GM23248 (cell line): ENCODE data around the gene GAGE12J. TPM values are rescaled to one million over a fixed set of nuclear protein-coding genes. Genes with fewer than 3 reads are reported as not detected.
A peak's percentile ranks its signal among the peaks of the same experiment; 100 is the strongest.
"Not testable (repeated sequence)": the region's sequence is repeated elsewhere in the genome, so short reads cannot be mapped to it uniquely, and the experiment has no call there.

Experiments used
- DNase-seq: peaks from one replicate; pipeline ENCODE4 v3.0.0-alpha.2; 2015
- H2AFZ ChIP-seq: fragments of 200-600 bp; sonication (generic); 2 replicates; pipeline ENCODE4 v1.6.1; 2016; ENCODE audit warnings: antibody characterized with exemption
- H3F3A ChIP-seq: fragments of 200-600 bp; sonication (generic); 2 replicates; pipeline ENCODE4 v1.6.1; 2016; ENCODE audit warnings: mild to moderate bottlenecking, antibody characterized with exemption, mixed run types; ENCODE audit not compliant: insufficient read depth
- H3K27ac ChIP-seq: fragments of 200-600 bp; sonication (generic); 2 replicates; pipeline ENCODE4 v1.5.1; 2016; ENCODE audit warnings: mild to moderate bottlenecking
- H3K27me3 ChIP-seq: fragments of 200-600 bp; sonication (generic); replicated peaks from 2 replicates; pipeline ENCODE4 v1.6.1; 2016; ENCODE audit warnings: mild to moderate bottlenecking; ENCODE audit not compliant: insufficient read depth
- H3K36me3 ChIP-seq: fragments of 200-600 bp; sonication (generic); 2 replicates; pipeline ENCODE4 v1.6.1; 2016; ENCODE audit warnings: low read depth, mild to moderate bottlenecking
- H3K4me1 ChIP-seq: fragments of 200-600 bp; sonication (generic); 2 replicates; pipeline ENCODE4 v1.6.1; 2016; ENCODE audit warnings: mild to moderate bottlenecking; ENCODE audit not compliant: insufficient read depth
- H3K4me2 ChIP-seq: fragments of 200-600 bp; sonication (generic); one replicate; pipeline ENCODE4 v1.6.1; 2016; ENCODE audit warnings: mild to moderate bottlenecking; ENCODE audit not compliant: unreplicated experiment
- H3K4me3 ChIP-seq: fragments of 200-600 bp; sonication (generic); 2 replicates; pipeline ENCODE4 v1.5.1; 2016; ENCODE audit warnings: mild to moderate bottlenecking
- H3K79me2 ChIP-seq: fragments of 200-600 bp; sonication (generic); 2 replicates; pipeline ENCODE4 v1.6.1; 2016; ENCODE audit warnings: mild to moderate bottlenecking; ENCODE audit not compliant: insufficient read depth
- H3K9ac ChIP-seq: fragments of 200-600 bp; sonication (generic); 2 replicates; pipeline ENCODE4 v1.6.1; 2016; ENCODE audit warnings: mild to moderate bottlenecking
- H3K9me2 ChIP-seq: fragments of 200-600 bp; sonication (generic); 2 replicates; pipeline ENCODE4 v1.6.1; 2016; ENCODE audit warnings: mixed run types, mild to moderate bottlenecking, moderate library complexity; ENCODE audit not compliant: insufficient read depth
- H3K9me3 ChIP-seq: fragments of 200-600 bp; sonication (generic); one replicate; pipeline ENCODE4 v1.6.1; 2017; ENCODE audit warnings: low read depth
- H4K20me1 ChIP-seq: fragments of 200-600 bp; sonication (generic); 2 replicates; pipeline ENCODE4 v1.6.0; 2016; ENCODE audit not compliant: insufficient read depth
- EZH2 ChIP-seq: fragments of 200-600 bp; sonication (generic); IDR thresholded peaks from 2 replicates; pipeline ENCODE4 v1.6.1; 2018; ENCODE audit warnings: antibody characterized with exemption, mild to moderate bottlenecking; ENCODE audit not compliant: insufficient read depth, poor library complexity, severe bottlenecking
- EZH2phosphoT487 ChIP-seq: fragments of 200-600 bp; sonication (generic); IDR thresholded peaks from 2 replicates; pipeline ENCODE4 v1.6.1; 2018; ENCODE audit warnings: antibody characterized with exemption, moderate library complexity, mild to moderate bottlenecking, low read depth; ENCODE audit not compliant: insufficient read depth
- WGBS, 2 experiments: methylation state at CpG; one replicate each; pipeline ENCODE4 v1.1.6; 2015 to 2017; ENCODE audit warnings: low lambda C conversion rate in 2 of 2, low coverage in 1 of 2; ENCODE audit errors: missing lambda C conversion rate in 2 of 2; 5-methylcytosine and 5-hydroxymethylcytosine counted together
- in situ Hi-C: fragments of 300-500 bp; cut with MboI; formaldehyde crosslinking; loops from 2 replicates; pipeline ENCODE4 v1.15.0; 2020
- polyA plus RNA-seq: library from polyadenylated mRNA; unstranded; fragments of >200 nt; fragmentation: Nextera tagmentation; extraction: Ambion mirVana; gene quantifications from 2 replicates; pipeline ENCODE4 v1.2.1, GENCODE V29; 2016
- total RNA-seq: library from RNA; depleted of rRNA; stranded (reverse); fragments of >200 nt; shearing (Covaris generic); gene quantifications from 2 replicates; pipeline ENCODE4 v1.2.3, GENCODE V29; 2014

GAGE12J gene
- total and polyA plus RNA-seq, 2 experiments from 2014 or later, result not detected

GRCh38 chrX:49303346-49303745 is 18.5 kb upstream of the GAGE12J start, which contains the start of gene GAGE10:
Gene GAGE10 (plus strand): TSS chrX:49303646. CDS start chrX:49304860, 1,214 bp downstream.
- Histone ChIP-seq H3K4me3 (no peak within 1 kb of the TSS), H3K4me2 (no peak within 1 kb of the TSS), H3K4me1 (no peaks in the 10 kb centered on the region), H2AFZ (no peak within 1 kb of the TSS), H3K9ac (no peak within 1 kb of the TSS), H3K9me3 (no peaks in the 10 kb centered on the region), H3K27me3 (no peaks in the 10 kb centered on the region), H3K9me2 (no peaks in the 10 kb centered on the region), H4K20me1 (no peaks in the 10 kb centered on the region), H3K36me3 (no peaks in the 10 kb centered on the region), H3K27ac (no peak within 1 kb of the TSS), H3F3A (no peaks in the 10 kb centered on the region), H3K79me2 (no peaks in the 10 kb centered on the region)
- 73 to 78% methylated on average over 1 to 15 of the region's 15 CpGs for WGBS, 2 experiments
- TF ChIP-seq EZH2phosphoT487 (no peak), EZH2 (no peak)
- no peak for DNase-seq
- in situ Hi-C loops, result no loop called here

GRCh38 chrX:49307775-49308174 is 14.1 kb upstream of the GAGE12J start:
- H4K20me1 ChIP-seq, in situ Hi-C loops, H3F3A ChIP-seq, DNase-seq, H3K9me3 ChIP-seq, H3K9ac ChIP-seq, H3K4me2 ChIP-seq, H3K27ac ChIP-seq, H3K9me2 ChIP-seq, H3K79me2 ChIP-seq, H3K4me1 ChIP-seq, H3K36me3 ChIP-seq, H3K4me3 ChIP-seq, H2AFZ ChIP-seq, H3K27me3 ChIP-seq: not testable (repeated sequence)
- WGBS, 2 experiments, result 92 to 97% methylated on average over 2 of the region's 2 CpGs

- Histone ChIP-seq H3K9me3 (no peaks in the 10 kb centered on the region), H4K20me1 (no peaks in the 10 kb centered on the region), H3K27me3 (no peaks in the 10 kb centered on the region), H3K9me2 (no peaks in the 10 kb centered on the region), H3K9ac (peak overlapping the region; percentile 71), H3K27ac (no peak overlapping the region), H3K4me2 (peak overlapping the region; percentile 86), H3K36me3 (no peaks in the 10 kb centered on the region), H3K4me3 (peak overlapping the region; percentile 79), H3K4me1 (no peaks in the 10 kb centered on the region), H3K79me2 (no peaks in the 10 kb centered on the region), H3F3A (no peaks in the 10 kb centered on the region), H2AFZ (peak overlapping the region; percentile 96)
- in situ Hi-C loops, result no loop called here
- 10 to 12% methylated on average over 13 to 15 of the region's 15 CpGs for WGBS, 2 experiments
- TF ChIP-seq EZH2 (no peak), EZH2phosphoT487 (no peak)
- DNase-seq, result peak; percentile 36
Measured at GRCh38 chrX:49308604-49309269, 13.1 kb upstream of the GAGE12J start.

GRCh38 chrX:49309401-49309981 is 12.3 kb upstream of the GAGE12J start:
- Histone ChIP-seq H3K4me2 (peak overlapping the region; percentile 86), H3K27me3 (no peaks in the 10 kb centered on the region), H3K9me3 (no peaks in the 10 kb centered on the region), H3K4me3 (peak overlapping the region; percentile 79), H3K27ac (no peak overlapping the region), H2AFZ (peak overlapping the region; percentile 96), H3K36me3 (no peaks in the 10 kb centered on the region), H3K79me2 (no peaks in the 10 kb centered on the region), H3F3A (no peaks in the 10 kb centered on the region), H3K9ac (peak overlapping the region; percentile 71), H3K4me1 (no peaks in the 10 kb centered on the region), H4K20me1 (no peaks in the 10 kb centered on the region), H3K9me2 (no peaks in the 10 kb centered on the region)
- TF ChIP-seq EZH2phosphoT487 (no peak), EZH2 (no peak)
- DNase-seq, result peak; percentile 50
- 2% methylated on average over 8 of the region's 8 CpGs for WGBS, 2 experiments
- in situ Hi-C loops, result no loop called here
